NCI-H187 treated with DMSO at 0.1 percent for 48 hours (cell line): Measurements from ENCODE around the gene RHOBTB3.
"Not testable (repeated sequence)": the region's sequence is repeated elsewhere in the genome, so short reads cannot be mapped to it uniquely, and the experiment has no call there.

Source experiments
- DNase-seq: peaks from one replicate; lab custom pipeline; 2025; lab: John Stamatoyannopoulos, UW

RHOBTB3 gene

GRCh38 chr5:95801961-95802360, 70.8 kb downstream of the RHOBTB3 start:
- DNase-seq, result no peak

- DNase-seq, result no peak
Observed at GRCh38 chr5:95803271-95804148, 72.4 kb downstream of the RHOBTB3 start.

GRCh38 chr5:95804736-95805539, 73.8 kb downstream of the RHOBTB3 start:
- no peak for DNase-seq

DNA sequence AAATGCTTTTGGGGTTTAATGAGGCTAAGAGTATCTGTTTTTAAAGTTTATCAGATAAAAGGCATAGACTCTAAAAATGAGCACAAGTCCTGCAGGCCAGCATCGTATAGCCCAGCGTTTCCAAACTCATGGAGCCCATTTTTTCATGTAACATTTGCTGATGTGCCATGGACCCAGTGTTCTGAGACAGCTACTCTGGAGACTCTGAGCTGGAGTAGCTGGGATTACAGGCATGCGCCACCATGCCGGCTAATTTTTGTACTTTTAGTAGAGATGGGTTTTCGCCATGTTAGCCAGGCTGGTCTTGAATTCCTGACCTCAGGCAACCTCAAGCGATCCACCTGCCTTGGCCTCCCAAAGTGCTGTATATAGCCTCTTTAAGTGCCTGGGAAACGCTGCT, 75.6 kb downstream of the RHOBTB3 start:
- no peak for DNase-seq

DNA sequence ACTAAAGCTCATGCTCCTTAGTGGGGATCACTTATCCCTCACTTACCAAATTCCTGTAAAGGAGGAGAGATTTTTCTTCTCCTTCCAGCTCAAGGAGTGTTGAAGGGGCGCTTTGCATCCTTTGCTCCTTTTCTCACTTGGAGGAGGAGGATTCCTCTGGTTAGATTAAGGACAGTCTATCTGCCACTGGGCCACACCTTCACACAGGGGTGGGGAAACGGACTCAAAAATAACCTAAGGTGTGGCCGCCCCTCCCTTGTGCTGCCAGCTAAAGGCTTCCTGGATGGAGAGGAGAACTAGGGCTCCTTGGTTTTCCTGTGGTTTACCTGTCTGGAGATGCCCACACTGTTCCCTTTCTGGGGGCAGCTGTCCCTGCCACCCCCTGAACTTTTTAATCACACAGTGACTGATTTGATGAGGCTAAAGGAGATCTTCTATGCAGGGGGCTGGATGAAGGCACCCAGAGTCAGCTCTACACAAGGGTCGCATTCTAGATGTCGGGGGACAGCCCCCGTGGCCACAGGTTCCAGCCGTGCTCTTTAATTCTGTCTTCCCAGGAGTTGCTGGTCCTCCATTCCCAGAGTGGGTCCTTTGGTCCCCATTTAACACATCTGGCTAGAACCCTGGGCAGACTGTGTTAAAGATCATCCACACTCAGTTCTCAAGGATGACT, 77.0 kb downstream of the RHOBTB3 start:
- no peak for DNase-seq

- DNase-seq, result no peak
Observed at GRCh38 chr5:95808686-95809413, 77.7 kb downstream of the RHOBTB3 start.

DNA sequence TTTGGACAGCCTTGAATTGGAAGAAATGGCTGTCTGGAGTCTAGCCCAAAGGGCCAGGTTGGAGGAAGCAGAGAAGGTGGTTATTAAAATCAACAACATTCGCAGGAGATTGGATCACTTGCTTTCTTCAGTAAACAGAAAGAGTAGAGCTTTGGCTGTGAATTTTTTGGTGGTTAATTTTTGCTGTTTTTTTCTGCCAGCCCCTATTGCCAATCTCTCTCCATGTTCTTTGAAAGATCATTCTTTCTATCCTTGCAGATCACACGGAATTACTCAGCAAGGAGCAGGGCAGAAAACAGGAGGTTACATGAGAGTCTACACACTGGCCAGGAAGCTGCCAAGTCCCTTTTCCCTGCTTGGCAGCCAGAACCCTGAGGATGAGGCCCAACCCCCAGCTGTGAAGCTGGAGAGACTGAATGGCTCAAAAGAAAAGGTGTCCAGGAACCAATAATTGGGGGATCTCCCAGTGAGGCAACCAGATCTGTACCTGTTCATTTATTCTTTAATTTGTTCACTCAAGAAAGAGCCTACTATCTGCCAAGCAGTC, 78.4 kb downstream of the RHOBTB3 start:
- no peak for DNase-seq

- no peak for DNase-seq
Observed at GRCh38 chr5:95810305-95811125, 79.4 kb downstream of the RHOBTB3 start.

DNA sequence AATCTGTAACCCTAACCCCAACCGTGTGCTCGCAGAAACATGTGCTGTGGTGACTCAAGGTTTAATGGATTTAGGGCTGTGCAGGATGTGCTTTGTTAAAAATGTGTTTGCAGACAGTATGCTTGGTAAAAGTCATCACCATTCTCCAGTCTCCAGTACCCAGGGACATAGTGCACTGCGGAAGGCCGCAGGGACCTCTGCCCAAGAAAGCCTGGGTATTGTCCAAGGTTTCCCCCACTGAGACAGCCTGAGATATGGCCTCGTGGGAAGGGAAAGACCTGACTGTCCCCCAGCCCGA, 79.9 kb downstream of the RHOBTB3 start:
- not testable (repeated sequence) for DNase-seq

DNA sequence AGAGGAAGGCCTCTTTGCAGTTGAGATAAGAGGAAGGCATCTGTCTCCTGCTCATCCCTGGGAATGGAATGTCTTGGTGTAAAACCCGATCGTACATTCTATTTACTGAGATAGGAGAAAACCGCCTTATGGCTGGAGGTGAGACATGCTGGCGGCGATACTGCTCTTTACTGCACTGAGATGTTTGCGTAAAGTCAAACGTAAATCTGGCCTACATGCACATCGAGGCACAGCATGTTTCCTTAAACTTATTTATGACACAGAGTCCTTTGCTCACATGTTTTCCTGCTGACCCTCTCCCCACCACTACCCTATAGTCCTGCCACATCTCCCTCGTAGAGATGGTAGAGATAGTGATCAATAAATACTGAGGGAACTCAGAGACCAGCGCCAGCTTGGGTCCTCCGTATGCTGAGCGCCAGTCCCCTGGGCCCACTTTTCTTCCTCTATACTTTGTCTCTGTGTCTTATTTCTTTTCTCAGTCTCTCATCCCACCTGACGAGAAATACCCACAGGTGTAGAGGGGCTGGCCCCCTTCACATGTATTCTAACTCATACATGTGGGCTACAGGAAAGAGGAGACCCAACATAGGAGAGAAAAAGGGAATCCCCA, 80.4 kb downstream of the RHOBTB3 start:
- not testable (repeated sequence) for DNase-seq

DNA sequence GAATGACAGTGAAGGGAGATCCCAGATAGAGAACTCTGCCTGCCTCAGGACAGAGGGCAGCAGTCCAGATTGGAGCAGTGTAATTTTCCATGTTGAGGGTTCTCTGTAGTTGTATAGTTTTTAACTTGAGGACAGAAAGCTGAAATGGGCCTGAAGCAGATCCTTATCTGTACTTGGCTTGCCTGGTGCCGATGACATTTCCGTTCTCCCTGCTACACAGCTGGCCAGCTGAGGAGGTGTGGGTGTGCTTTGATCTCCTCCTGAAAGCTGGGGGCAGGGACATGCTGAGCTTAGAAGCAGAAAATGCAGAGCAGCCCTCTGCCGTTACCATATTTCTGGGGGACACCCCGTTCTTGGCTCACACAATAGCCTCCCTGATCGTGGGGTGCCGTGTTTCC, 80.9 kb downstream of the RHOBTB3 start:
- DNase-seq, result no peak

GRCh38 chr5:95813035-95813434, 81.9 kb downstream of the RHOBTB3 start:
- DNase-seq, result not testable (repeated sequence)

GRCh38 chr5:95815155-95815729, 84.1 kb downstream of the RHOBTB3 start:
- DNase-seq, result no peak

- no peak for DNase-seq
Observed at GRCh38 chr5:95816341-95816740, 85.2 kb downstream of the RHOBTB3 start.

- DNase-seq, result no peak
Observed at GRCh38 chr5:95816776-95817175, 85.6 kb downstream of the RHOBTB3 start.

GRCh38 chr5:95817430-95817829, 86.3 kb downstream of the RHOBTB3 start:
- no peak for DNase-seq

DNA sequence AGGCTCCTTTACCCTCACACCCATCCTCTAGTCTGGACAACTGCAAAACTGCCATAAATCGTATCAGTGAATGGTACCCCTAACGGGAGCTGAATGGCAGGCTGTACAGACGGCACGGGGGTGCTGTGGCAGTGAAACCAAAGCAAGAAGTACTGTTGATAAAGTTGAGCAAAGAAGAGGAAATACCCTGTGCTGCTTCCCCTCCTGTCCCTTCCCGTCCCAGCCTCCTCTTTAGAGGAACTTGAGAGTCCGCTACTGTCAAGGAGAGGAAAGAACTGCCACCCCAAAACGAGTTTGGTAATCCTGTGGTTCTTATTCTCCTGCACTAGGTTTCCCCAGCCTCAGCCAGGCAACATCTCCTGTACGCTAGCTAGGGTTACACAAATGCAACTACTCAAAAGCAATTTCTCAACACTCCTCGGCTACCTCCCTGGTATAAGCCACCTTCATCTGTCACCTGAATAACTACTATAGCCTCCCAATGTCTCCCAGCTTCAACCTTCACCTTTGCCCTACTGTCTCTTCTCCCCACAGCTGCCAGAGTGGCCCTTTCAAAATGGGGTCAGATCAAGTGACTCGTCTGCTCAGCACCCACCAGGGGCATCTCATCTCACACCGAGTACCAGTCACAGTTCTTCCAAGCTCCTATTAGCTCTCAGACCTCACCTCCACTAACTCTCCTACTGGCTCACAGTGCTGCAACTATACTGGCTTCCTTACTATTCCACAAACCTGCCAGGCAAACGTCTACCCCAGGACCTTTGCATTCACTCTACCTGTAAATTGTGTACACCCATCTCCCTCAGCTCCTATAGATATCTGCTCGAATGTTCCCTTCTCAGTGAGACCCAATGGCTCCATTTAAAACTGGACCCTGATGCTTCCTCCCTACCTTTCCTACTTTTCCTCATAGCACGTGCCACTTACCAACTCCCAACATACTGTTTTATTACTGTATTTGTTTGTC, 87.3 kb downstream of the RHOBTB3 start:
- DNase-seq, result no peak

GRCh38 chr5:95821110-95822021, 90.2 kb downstream of the RHOBTB3 start:
- no peak for DNase-seq
